ENCODE results near the gene MRPL38. TPM values are rescaled to one million over a fixed set of nuclear protein-coding genes. Genes with fewer than 3 reads are reported as not detected.

The MRPL38 gene
- total RNA-seq, 1 experiment from 2014 or later = 127 TPM

GRCh38 chr17:75927286-75927922 is 22.7 kb upstream of the MRPL38 start:
- TF ChIP-seq, protein P1, sequence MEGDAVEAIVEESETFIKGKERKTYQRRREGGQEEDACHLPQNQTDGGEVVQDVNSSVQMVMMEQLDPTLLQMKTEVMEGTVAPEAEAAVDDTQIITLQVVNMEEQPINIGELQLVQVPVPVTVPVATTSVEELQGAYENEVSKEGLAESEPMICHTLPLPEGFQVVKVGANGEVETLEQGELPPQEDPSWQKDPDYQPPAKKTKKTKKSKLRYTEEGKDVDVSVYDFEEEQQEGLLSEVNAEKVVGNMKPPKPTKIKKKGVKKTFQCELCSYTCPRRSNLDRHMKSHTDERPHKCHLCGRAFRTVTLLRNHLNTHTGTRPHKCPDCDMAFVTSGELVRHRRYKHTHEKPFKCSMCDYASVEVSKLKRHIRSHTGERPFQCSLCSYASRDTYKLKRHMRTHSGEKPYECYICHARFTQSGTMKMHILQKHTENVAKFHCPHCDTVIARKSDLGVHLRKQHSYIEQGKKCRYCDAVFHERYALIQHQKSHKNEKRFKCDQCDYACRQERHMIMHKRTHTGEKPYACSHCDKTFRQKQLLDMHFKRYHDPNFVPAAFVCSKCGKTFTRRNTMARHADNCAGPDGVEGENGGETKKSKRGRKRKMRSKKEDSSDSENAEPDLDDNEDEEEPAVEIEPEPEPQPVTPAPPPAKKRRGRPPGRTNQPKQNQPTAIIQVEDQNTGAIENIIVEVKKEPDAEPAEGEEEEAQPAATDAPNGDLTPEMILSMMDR (conservative IDR thresholded peaks at IDR 0.05) = no peak; the same call in 1 of the 2 replicates
- no peak for TF ChIP-seq EZH2 (IDR thresholded peaks at IDR 0.05; ENCODE audit: low read depth)
- POLR2A ChIA-PET (ENCODE audit: unreplicated experiment) = no interaction called here
- BruUV-seq (replicated peaks) = no TSS peak
- Histone ChIP-seq H3K27ac (no peak overlapping the region), H3K4me3 (no peak overlapping the region), H3K4me2 (no peak overlapping the region), H4K20me1 (ENCODE audit: insufficient read depth) (no peaks in the 10 kb centered on the region), H2AFZ (no peak overlapping the region), H3K36me3 (ENCODE audit: low read depth) (no peaks in the 10 kb centered on the region), H3K9me2 (ENCODE audit: insufficient read depth) (no peaks in the 10 kb centered on the region), H3K27me3 (ENCODE audit: insufficient read depth, low read depth) (no peaks in the 10 kb centered on the region), H3K9me3 (ENCODE audit: insufficient read depth, low read depth) (no peaks in the 10 kb centered on the region), H3K4me1 (replicated peaks; ENCODE audit: insufficient read depth) (no peaks in the 10 kb centered on the region), H3K79me2 (ENCODE audit: low read depth) (no peaks in the 10 kb centered on the region), H3F3A (ENCODE audit: insufficient read depth, low read depth) (no peaks in the 10 kb centered on the region)
- no peak for DNase-seq
- intact Hi-C loops (cut with micrococcal nuclease; ENCODE audit: unreplicated experiment) = no loop called here
- CTCF ChIA-PET = interaction anchor here (0.5 kb wide), 1 partner anchor 22 kb away, joined by 4 read pairs; no protein-coding TSS in a partner anchor

DNA sequence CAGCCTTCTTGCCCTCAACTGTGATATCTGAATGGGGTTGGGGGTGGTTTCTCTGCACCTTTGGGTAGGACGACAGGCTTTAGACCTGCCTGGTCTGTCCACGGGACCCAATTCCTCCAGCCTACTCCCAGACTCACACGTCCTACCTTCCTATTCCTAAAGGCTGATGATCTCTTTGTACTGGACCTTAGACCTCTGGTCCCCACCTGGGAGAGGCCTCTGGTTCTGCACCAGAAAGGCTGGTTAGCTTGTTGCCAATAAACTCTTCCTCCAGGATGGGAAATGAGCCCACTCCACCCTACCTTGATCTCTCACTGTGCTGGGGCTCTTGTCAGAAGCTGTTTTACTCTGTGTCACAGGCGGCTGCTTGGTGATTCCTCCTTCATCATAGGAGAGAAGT is 21.8 kb upstream of the MRPL38 start:
- no peaks in the 10 kb centered on the region for H4K20me1 ChIP-seq (ENCODE audit: insufficient read depth)
- no peaks in the 10 kb centered on the region for H3K4me1 ChIP-seq (replicated peaks; ENCODE audit: insufficient read depth)
- no peak for DNase-seq
- CTCF ChIA-PET = no interaction called here
- no peaks in the 10 kb centered on the region for H3F3A ChIP-seq (ENCODE audit: insufficient read depth, low read depth)
- intact Hi-C loops (cut with micrococcal nuclease; ENCODE audit: unreplicated experiment) = no loop called here
- no peaks in the 10 kb centered on the region for H3K36me3 ChIP-seq (ENCODE audit: low read depth)
- H3K4me3 ChIP-seq = no peak overlapping the region
- H3K9me3 ChIP-seq (ENCODE audit: insufficient read depth, low read depth) = no peaks in the 10 kb centered on the region
- BruUV-seq (replicated peaks) = no TSS peak
- no peaks in the 10 kb centered on the region for H3K9me2 ChIP-seq (ENCODE audit: insufficient read depth)
- no peak overlapping the region for H3K4me2 ChIP-seq
- H3K79me2 ChIP-seq (ENCODE audit: low read depth) = no peaks in the 10 kb centered on the region
- H3K27ac ChIP-seq = no peak overlapping the region
- POLR2A ChIA-PET (ENCODE audit: unreplicated experiment) = no interaction called here
- TF ChIP-seq EZH2 (IDR thresholded peaks at IDR 0.05; ENCODE audit: low read depth) = no peak
- TF ChIP-seq, protein P1 (conservative IDR thresholded peaks at IDR 0.05) = no peak
- no peaks in the 10 kb centered on the region for H3K27me3 ChIP-seq (ENCODE audit: insufficient read depth, low read depth)
- no peak overlapping the region for H2AFZ ChIP-seq

GRCh38 chr17:75925912-75926311 is 21.2 kb upstream of the MRPL38 start:
- DNase-seq = no peak
- no TSS peak for BruUV-seq (replicated peaks)
- H3K4me2 ChIP-seq = no peak overlapping the region
- no peaks in the 10 kb centered on the region for H4K20me1 ChIP-seq (ENCODE audit: insufficient read depth)
- TF ChIP-seq, protein P1 (conservative IDR thresholded peaks at IDR 0.05) = no peak
- TF ChIP-seq EZH2 (IDR thresholded peaks at IDR 0.05; ENCODE audit: low read depth) = no peak
- H3K27me3 ChIP-seq (ENCODE audit: insufficient read depth, low read depth) = no peaks in the 10 kb centered on the region
- no peaks in the 10 kb centered on the region for H3K9me3 ChIP-seq (ENCODE audit: insufficient read depth, low read depth)
- ChIA-PET CTCF (no interaction called here), POLR2A (ENCODE audit: unreplicated experiment) (interaction anchor here (0.6 kb wide), 1 partner anchor 56 kb away, joined by 4 read pairs; no protein-coding TSS in a partner anchor)
- no peaks in the 10 kb centered on the region for H3K36me3 ChIP-seq (ENCODE audit: low read depth)
- intact Hi-C loops (cut with micrococcal nuclease; ENCODE audit: unreplicated experiment) = no loop called here
- no peak overlapping the region for H3K27ac ChIP-seq
- no peaks in the 10 kb centered on the region for H3K9me2 ChIP-seq (ENCODE audit: insufficient read depth)
- no peak overlapping the region for H3K4me3 ChIP-seq
- H3F3A ChIP-seq (ENCODE audit: insufficient read depth, low read depth) = no peaks in the 10 kb centered on the region
- H2AFZ ChIP-seq = no peak overlapping the region
- H3K4me1 ChIP-seq (replicated peaks; ENCODE audit: insufficient read depth) = no peaks in the 10 kb centered on the region
- no peaks in the 10 kb centered on the region for H3K79me2 ChIP-seq (ENCODE audit: low read depth)

Measured in PC-9 (cell line).